ENCODE measurements around the gene LITAF.
A peak's percentile ranks its signal among the peaks of the same experiment; 100 is the strongest.

LITAF gene

DNA sequence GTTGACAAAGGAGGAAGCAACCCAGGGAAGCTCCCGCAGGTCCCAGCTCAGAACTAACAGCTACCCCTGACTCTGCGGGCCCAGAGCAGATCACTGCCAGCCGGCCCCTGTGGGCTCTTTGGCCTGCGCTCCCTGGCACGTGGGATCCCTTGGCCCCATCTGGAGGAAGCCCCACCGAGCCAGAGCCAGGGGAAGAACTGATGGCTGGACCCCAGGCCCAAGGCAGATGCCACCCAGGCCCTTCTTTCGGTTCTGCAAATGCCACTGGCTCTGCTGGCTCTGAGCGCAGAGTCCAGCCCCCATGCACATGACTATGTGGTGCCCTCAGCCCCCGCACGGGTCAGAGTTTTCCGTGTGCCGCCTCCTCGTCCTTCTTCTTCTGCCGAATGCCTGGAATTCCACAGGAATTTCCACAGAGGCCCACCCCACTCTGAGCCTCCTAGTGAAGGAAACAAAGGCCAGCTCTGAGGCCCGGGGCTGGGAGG is 45.8 kb upstream of the LITAF start:
- DNase-seq (ENCODE audit: low read depth) = peak; percentile 56
- no peak overlapping the region for H3K4me3 ChIP-seq (ENCODE audit: control insufficient read depth, low read depth, low read length)
- TF ChIP-seq, protein P1, sequence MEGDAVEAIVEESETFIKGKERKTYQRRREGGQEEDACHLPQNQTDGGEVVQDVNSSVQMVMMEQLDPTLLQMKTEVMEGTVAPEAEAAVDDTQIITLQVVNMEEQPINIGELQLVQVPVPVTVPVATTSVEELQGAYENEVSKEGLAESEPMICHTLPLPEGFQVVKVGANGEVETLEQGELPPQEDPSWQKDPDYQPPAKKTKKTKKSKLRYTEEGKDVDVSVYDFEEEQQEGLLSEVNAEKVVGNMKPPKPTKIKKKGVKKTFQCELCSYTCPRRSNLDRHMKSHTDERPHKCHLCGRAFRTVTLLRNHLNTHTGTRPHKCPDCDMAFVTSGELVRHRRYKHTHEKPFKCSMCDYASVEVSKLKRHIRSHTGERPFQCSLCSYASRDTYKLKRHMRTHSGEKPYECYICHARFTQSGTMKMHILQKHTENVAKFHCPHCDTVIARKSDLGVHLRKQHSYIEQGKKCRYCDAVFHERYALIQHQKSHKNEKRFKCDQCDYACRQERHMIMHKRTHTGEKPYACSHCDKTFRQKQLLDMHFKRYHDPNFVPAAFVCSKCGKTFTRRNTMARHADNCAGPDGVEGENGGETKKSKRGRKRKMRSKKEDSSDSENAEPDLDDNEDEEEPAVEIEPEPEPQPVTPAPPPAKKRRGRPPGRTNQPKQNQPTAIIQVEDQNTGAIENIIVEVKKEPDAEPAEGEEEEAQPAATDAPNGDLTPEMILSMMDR (IDR thresholded peaks at IDR 0.05; ENCODE audit: control insufficient read depth, insufficient read depth, low read depth, low read length, missing control alignments) = no peak

DNA sequence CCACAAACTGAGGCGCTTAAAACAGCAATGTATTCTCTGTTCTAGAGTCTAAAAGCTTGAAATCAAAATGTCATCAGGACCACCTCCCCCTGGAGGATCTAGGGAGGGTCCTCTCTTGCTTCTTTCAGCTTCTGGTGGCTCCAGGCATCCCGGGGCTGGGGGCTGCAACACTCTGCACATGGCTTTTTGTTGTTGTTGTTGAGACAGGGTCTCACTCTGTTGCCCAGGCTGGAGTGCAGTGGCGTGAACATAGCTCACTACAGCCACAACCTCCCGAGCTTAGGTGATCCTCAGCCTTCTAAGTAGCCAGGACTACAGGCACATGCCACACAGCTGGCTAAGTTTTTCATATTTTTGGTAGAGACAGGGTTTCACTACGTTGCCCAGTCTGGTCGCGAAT is 44.5 kb upstream of the LITAF start:
- DNase-seq (ENCODE audit: low read depth) = no peak
- no peak overlapping the region for H3K4me3 ChIP-seq (ENCODE audit: control insufficient read depth, low read depth, low read length)
- TF ChIP-seq, protein P1 (IDR thresholded peaks at IDR 0.05; ENCODE audit: control insufficient read depth, insufficient read depth, low read depth, low read length, missing control alignments) = no peak

DNA sequence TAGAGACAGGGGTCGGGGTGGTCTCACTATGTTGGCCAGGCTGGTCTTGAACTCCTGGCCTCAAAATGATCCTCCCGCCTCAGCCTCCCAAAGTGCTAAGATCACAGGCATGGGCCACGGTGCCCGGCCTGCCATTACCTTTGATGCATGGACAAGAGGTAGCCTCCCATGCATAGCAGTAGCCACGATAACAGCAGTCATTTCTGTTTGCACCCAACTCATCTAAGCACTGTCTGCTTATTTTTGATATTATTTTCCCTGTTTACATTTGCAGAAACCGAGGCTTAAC is 44.0 kb upstream of the LITAF start:
- no peak for DNase-seq (ENCODE audit: low read depth)
- no peak overlapping the region for H3K4me3 ChIP-seq (ENCODE audit: control insufficient read depth, low read depth, low read length)
- TF ChIP-seq, protein P1 (IDR thresholded peaks at IDR 0.05; ENCODE audit: control insufficient read depth, insufficient read depth, low read depth, low read length, missing control alignments) = no peak

DNA sequence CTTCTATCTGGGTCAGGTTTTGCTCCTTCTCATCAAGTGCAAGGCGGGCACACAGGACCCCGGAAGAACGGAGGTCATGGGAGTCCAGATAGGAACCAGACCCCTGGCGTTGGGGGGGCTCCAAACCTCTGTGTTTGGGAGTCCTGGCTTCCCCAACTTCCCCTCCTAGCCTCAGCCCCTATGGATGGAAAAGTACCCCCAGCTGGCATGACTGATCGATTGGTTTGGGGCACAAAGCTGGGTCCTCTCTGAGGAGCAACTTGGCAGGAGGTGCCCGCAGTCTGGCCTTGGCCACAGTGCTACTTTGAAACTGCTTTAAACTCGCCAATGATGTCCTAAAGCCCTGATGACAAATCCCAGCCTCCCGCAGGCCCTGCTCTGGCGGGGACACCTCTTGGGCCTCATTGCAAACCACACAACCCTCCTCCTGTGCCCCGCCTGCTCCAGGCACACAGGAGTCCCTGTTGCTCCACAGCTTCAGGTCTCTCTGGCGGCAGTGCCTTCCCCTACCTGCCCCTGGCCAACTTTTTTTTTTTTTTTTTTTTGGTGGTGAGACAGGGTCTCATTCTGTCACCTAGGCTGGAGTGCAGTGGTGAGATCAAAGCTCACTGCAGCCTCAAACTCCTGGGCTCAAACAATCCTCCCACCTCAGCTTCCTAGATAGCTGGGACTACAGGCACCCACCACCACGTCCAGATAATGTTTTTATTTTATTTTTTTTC is 43.5 kb upstream of the LITAF start:
- H3K4me3 ChIP-seq (ENCODE audit: control insufficient read depth, low read depth, low read length) = no peak overlapping the region
- DNase-seq (ENCODE audit: low read depth) = no peak
- TF ChIP-seq, protein P1 (IDR thresholded peaks at IDR 0.05; ENCODE audit: control insufficient read depth, insufficient read depth, low read depth, low read length, missing control alignments) = no peak

DNA sequence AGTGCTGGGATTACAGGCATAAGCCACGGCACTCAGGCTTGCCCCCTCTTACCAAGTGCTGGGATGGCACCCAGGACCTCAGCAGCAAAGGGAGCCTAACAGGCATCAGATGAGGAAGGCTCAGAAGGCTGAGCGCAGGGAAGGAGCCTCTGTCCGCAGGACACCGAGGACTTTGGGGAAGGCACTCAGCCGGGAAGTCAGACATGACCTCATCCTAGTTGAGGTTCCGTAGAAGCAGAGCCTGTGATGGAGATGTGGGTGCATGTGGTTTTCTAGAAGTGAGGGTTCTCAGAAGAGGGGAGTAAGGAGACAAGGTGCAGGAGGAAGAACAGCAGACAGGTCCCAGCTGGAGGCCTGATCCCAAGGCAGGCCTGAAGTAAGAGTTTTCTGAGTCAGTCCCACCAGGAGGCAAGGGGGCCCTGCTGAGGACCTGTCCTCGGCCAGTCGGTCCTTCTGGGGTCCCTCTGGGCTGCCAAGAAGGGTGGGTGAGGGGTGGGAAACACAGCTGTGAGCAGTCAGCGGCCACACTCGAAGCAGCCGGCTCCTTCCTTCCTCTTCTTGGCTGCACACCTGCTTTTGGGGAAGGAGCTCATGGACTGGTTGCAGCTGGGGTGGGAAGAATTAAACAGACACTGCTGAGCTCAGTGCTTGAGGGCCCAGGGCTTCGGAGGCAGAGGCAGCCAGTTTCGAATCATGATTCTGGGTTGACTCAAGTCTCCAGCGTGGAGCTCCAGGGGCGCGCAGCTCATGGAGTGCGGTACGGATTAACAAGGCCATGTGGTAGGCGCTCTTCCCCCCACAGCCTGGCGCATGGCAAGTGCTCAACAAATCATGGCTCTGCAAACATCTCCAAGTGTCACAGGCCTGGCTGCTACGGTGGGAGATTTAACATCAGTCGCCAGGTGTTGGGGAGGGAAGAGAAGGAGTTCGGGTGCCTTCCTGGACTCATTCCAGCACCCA is 42.6 kb upstream of the LITAF start:
- TF ChIP-seq, protein P1 (IDR thresholded peaks at IDR 0.05; ENCODE audit: control insufficient read depth, insufficient read depth, low read depth, low read length, missing control alignments) = no peak
- H3K4me3 ChIP-seq (ENCODE audit: control insufficient read depth, low read depth, low read length) = no peak overlapping the region
- no peak for DNase-seq (ENCODE audit: low read depth)

DNA sequence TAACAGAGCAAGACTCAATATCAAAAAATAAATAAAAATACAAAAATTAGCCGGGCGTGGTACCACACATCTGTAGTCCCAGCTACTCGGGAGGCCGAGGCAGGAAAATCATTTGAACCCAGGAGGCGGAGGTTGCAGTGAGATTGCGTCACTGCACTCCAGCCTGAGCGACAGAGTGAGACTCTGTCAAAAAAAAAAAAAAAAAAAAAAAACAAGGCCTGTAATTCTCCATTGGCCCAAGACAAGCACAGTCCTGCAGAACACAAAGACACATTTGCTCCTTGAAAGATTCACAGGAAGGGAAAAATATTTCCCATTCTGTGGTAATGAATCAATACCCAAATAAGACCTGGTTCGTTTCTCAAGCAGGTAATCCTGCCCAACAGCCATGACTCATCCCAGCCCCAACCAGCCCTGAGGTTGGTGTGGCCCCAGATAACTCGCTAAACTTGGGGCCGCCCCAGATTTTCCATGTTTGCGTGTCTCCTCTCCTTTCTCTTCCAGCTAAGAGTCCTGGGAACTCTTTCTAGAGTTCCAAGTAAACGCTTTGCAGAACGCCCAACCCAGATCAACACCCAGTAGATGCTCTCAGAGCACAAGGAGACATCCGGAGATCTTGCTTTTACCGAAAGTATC is 41.2 kb upstream of the LITAF start:
- DNase-seq (ENCODE audit: low read depth) = peak; percentile 57
- TF ChIP-seq, protein P1 (IDR thresholded peaks at IDR 0.05; ENCODE audit: control insufficient read depth, insufficient read depth, low read depth, low read length, missing control alignments) = no peak
- no peak overlapping the region for H3K4me3 ChIP-seq (ENCODE audit: control insufficient read depth, low read depth, low read length)

All from AG09309 (cell line).